Ovary (tissue), 9 donors: Measurements from ENCODE around the gene RPS21. TPM values are rescaled to one million over a fixed set of nuclear protein-coding genes. Genes with fewer than 3 reads are reported as not detected.

Experiments
- DNase-seq, 5 donors: peaks; one replicate each; pipeline ENCODE4 v3.0.0-alpha.2; 2019 to 2020
- H3K27ac ChIP-seq, 2 donors: fragments of 200-600 bp; one replicate each; pipeline versions ENCODE4 v1.5.1 to v1.8.0; 2019 to 2022
- H3K27me3 ChIP-seq: fragments of 200-600 bp; one replicate; pipeline ENCODE4 v1.8.0; 2022
- H3K36me3 ChIP-seq: fragments of 200-600 bp; sonication (generic); one replicate; pipeline ENCODE4 v1.5.1; 2019
- H3K4me1 ChIP-seq: one replicate; pipeline ENCODE4 v1.8.1; 2013; ENCODE audit warnings: mild to moderate bottlenecking, moderate library complexity; ENCODE audit not compliant: insufficient read depth
- H3K4me3 ChIP-seq: fragments of 200-600 bp; sonication (generic); one replicate; pipeline ENCODE4 v1.5.1; 2017
- H3K9me3 ChIP-seq, 2 donors: fragments of 200-600 bp in 1 of 2; sonication (generic) in 1 of 2; one replicate each; pipeline versions ENCODE4 v1.5.1 to v1.8.1; 2013 to 2019; ENCODE audit warnings: mild to moderate bottlenecking in 1 of 2, moderate library complexity in 1 of 2
- CTCF ChIP-seq, 3 donors: fragments of 450-650 bp in 2 of 3; fragments of 200-600 bp in 1 of 3; IDR thresholded peaks; one replicate each; pipeline versions ENCODE4 v1.5.1 to v1.8.0; 2016 to 2022; ENCODE audit warnings: antibody characterized with exemption in 3 of 3, mild to moderate bottlenecking in 1 of 3
- EP300 ChIP-seq: sonication (generic); formaldehyde crosslinking; IDR thresholded peaks from one replicate; pipeline ENCODE4 v1.6.1; 2017; ENCODE audit warnings: antibody characterized with exemption
- POLR2A ChIP-seq: fragments of 450-650 bp; IDR thresholded peaks from one replicate; pipeline ENCODE4 v1.6.1; 2017; ENCODE audit warnings: antibody characterized with exemption, mild to moderate bottlenecking, moderate library complexity
- WGBS, 3 donors: extraction: QIAGEN DNeasy Blood & Tissue Kit in 1 of 3; methylation state at CpG; one replicate each; pipeline versions ENCODE4 v1.1.5 to v1.1.7; 2013 to 2017; 5-methylcytosine and 5-hydroxymethylcytosine counted together
- intact Hi-C, 4 donors: fragments of 100-400 bp; cut with DNase I; formaldehyde crosslinking; loops; one replicate each; pipeline versions ENCODE4 v1.11.0 to v1.15.1; 2022 to 2023
- polyA plus RNA-seq, 2 donors: library from polyadenylated mRNA; stranded (reverse); fragments of 200-250 nt in 1 of 2; fragments of 350-450 nt in 1 of 2; fragmentation: Illumina TruSeq in 1 of 2; extraction: RNeasy Lipid Tissue Mini Kit (QIAGEN cat#74804) in 1 of 2; gene quantifications; one replicate each; pipeline ENCODE4 v1.2.3, GENCODE V29; 2013 to 2014
- total RNA-seq, 7 donors: library from RNA; depleted of rRNA in 2 of 7; stranded (reverse); fragments of >200 nt in 2 of 7; fragmentation: NEBNext Ultra II Directional in 3 of 7; extraction: Animal tissue kit (Norgen Biotek cat#: 25700) in 3 of 7; gene quantifications; one replicate each; pipeline versions ENCODE4 v1.1.0 to v1.2.4, GENCODE V29; 2016 to 2023
- donor health status: DM: no; HTN: no; CAD: no; lungs with moderate emphysema.
- donor health status: DM: no; HTN: no; CAD: no.
- donor health status: Bipolar disorder and iron deficiency.
- donor health status: DM: yes; HTN: yes; CAD: no.
- donor health status: DM: no; HTN: no; CAD: no.
- donor health status: DM: yes; HTN: yes; CAD: no.

The RPS21 gene
- total and polyA plus RNA-seq, 9 donors, result 1,038 to 9,967 (median 2,977) TPM

- no peak for TF ChIP-seq POLR2A
- no peak for TF ChIP-seq EP300
- no peak for TF ChIP-seq CTCF (IDR thresholded peaks at IDR 0.05)
- no peaks in the 10 kb centered on the region for H3K36me3 ChIP-seq
- H3K27ac ChIP-seq, result no peak overlapping the region
- H3K27me3 ChIP-seq, result no peaks in the 10 kb centered on the region
- H3K9me3 ChIP-seq, result no peaks in the 10 kb centered on the region
- intact Hi-C loops, result loop anchor here in 2 of 4 donors (5.0 to 10.0 kb wide), 2 partner anchors 76 to 313 kb away; partner anchors contain the start of genes ADRM1 (in 1 of the 2) and TAF4 (in 1 of the 2)
- H3K4me1 ChIP-seq, result peaks cover 20% of the 10 kb centered on the region
- DNase-seq, result no peak
- WGBS, 3 donors, result 62 to 84% (median 64%) methylated on average over 20 to 22 of the region's 22 CpGs
- no peak overlapping the region for H3K4me3 ChIP-seq
Observed at GRCh38 chr20:62378215-62378614, 8.7 kb upstream of the RPS21 start.

GRCh38 chr20:62381202-62381797 is 5.6 kb upstream of the RPS21 start:
- intact Hi-C loops, result loop anchor here in 2 of 4 donors (5.0 kb wide), 2 partner anchors 69 to 239 kb away; partner anchors contain the start of genes PSMA7 (in 1 of the 2) and SS18L1 (in 1 of the 2)
- Histone ChIP-seq H3K27ac (no peak overlapping the region), H3K4me3 (no peak overlapping the region), H3K36me3 (no peaks in the 10 kb centered on the region), H3K27me3 (no peaks in the 10 kb centered on the region), H3K4me1 (peaks cover 6% of the 10 kb centered on the region), H3K9me3 (no peaks in the 10 kb centered on the region)
- WGBS, 3 donors, result 59 to 62% (median 61%) methylated on average over 16 of the region's 16 CpGs
- no peak for DNase-seq
- TF ChIP-seq POLR2A (no peak), EP300 (no peak), CTCF (IDR thresholded peaks at IDR 0.05) (no peak)

- peaks cover 3% of the 10 kb centered on the region for H3K4me1 ChIP-seq
- no peak for TF ChIP-seq POLR2A
- no peak for TF ChIP-seq CTCF (IDR thresholded peaks at IDR 0.05)
- TF ChIP-seq EP300, result no peak
- intact Hi-C loops, result loop anchor here in 3 of 4 donors (2.0 to 5.0 kb wide), 3 partner anchors 70 to 240 kb away; partner anchors contain the start of genes PSMA7 (in 1 of the 3) and SS18L1 (in 1 of the 3)
- no peak overlapping the region for H3K4me3 ChIP-seq
- DNase-seq, result no peak
- no peak overlapping the region for H3K27ac ChIP-seq
- no peaks in the 10 kb centered on the region for H3K9me3 ChIP-seq
- WGBS, 3 donors, result 86 to 97% (median 91%) methylated on average over 6 of the region's 6 CpGs
- no peaks in the 10 kb centered on the region for H3K27me3 ChIP-seq
- no peaks in the 10 kb centered on the region for H3K36me3 ChIP-seq
Observed at GRCh38 chr20:62381842-62382241, 5.1 kb upstream of the RPS21 start.

- Histone ChIP-seq H3K9me3 (no peaks in the 10 kb centered on the region), H3K36me3 (no peaks in the 10 kb centered on the region), H3K27me3 (no peaks in the 10 kb centered on the region), H3K4me3 (no peak overlapping the region), H3K27ac (no peak overlapping the region), H3K4me1 (peaks cover 7% of the 10 kb centered on the region)
- no peak for TF ChIP-seq EP300
- peak; percentile 74 to 86 (median 81) for TF ChIP-seq CTCF (IDR thresholded peaks at IDR 0.05)
- no peak for TF ChIP-seq POLR2A
- WGBS, 3 donors, result 29 to 38% (median 30%) methylated on average over 18 of the region's 18 CpGs
- DNase-seq, result peak; percentile 58 to 78 (median 76)
- intact Hi-C loops, result loop anchor here in 3 of 4 donors (2.0 to 5.0 kb wide), 3 partner anchors 70 to 240 kb away; partner anchors contain the start of genes PSMA7 (in 1 of the 3) and SS18L1 (in 1 of the 3)
Observed at GRCh38 chr20:62382306-62383198, 4.4 kb upstream of the RPS21 start.
